GM12801 (cell line): ENCODE results near the gene CXorf38.

Experiments used
- TF ChIP-seq, protein P1 (sequence below): IDR thresholded peaks from one replicate; pipeline ENCODE4 v1.5.1; 2011; ENCODE audit warnings: control low read depth; ENCODE audit not compliant: insufficient read length; ENCODE audit errors: extremely low read depth

The CXorf38 gene

GRCh38 chrX:40625294-40625693 is 22.1 kb downstream of the CXorf38 start:
- TF ChIP-seq, protein P1, sequence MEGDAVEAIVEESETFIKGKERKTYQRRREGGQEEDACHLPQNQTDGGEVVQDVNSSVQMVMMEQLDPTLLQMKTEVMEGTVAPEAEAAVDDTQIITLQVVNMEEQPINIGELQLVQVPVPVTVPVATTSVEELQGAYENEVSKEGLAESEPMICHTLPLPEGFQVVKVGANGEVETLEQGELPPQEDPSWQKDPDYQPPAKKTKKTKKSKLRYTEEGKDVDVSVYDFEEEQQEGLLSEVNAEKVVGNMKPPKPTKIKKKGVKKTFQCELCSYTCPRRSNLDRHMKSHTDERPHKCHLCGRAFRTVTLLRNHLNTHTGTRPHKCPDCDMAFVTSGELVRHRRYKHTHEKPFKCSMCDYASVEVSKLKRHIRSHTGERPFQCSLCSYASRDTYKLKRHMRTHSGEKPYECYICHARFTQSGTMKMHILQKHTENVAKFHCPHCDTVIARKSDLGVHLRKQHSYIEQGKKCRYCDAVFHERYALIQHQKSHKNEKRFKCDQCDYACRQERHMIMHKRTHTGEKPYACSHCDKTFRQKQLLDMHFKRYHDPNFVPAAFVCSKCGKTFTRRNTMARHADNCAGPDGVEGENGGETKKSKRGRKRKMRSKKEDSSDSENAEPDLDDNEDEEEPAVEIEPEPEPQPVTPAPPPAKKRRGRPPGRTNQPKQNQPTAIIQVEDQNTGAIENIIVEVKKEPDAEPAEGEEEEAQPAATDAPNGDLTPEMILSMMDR = no peak

DNA sequence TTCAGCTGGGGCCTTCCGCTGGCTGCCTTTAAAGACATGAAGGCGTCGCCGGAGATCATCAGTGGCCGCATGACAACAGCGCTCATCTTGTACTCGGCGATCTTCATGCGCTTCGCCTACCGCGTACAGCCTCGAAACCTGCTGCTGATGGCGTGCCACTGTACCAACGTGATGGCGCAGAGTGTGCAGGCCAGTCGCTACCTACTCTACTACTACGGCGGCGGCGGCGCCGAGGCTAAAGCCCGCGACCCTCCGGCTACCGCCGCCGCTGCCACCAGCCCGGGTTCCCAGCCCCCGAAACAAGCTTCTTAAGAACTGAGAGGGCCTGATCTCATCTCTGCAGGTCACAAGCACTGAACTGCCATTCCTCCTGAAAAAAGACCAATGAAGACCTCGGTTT is 23.7 kb downstream of the CXorf38 start:
- TF ChIP-seq, protein P1 = no peak

DNA sequence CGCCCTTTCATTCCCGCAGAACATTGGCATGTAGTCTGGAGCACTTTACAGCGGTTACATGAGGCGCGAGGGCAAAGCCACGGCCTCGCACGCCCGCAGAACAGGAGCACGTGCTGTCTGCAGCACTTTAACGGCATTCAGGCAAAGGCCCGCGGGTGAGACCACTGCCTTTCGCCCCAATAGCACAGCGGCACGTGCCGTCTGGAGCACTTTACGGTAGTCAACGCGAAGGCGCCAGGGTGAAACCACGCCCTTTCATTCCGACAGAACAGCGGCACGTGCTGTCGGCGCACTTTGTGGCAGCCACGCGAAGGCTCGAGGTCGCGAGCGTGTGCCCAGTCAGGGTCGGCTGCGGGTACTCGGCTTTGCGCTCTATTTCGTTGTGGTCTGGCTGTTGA is 24.2 kb downstream of the CXorf38 start, which contains the start of gene MPC1L:
Gene MPC1L, plus strand, starts transcription at position 290 of the 398 bp plus-strand sequence. CDS start 138 bp downstream, outside the sequence.
- TF ChIP-seq, protein P1 = no peak

DNA sequence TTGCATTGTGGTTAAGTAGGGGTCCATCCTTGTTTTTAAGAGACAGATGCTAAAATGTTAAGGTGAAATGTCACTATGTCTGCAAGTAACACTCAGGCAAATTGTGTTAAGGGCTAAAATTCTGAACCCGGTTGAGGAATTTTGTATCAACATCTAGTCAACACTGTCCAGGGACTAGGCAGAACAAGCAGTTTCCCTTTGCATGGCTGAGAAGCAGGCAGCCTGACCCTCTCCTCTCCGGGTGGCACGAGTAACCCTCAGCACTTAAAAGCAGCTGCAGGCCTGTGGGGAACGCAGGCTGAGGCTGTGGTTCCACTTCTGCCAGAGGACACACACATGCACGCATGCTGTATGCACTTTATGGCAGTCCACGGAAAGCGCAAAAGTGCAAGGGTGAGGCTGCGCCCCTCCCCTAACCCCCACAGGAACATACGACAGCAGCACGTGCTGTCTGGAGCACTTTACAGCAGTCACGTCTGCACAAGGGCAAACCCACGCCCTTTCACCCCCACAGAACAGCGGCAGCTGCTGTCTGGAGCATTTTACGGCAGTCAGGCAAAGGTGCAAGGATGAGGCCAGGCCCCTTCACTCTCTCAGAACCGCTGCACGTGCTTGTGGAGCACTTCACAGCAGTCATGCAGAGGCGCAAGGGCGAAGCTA is 24.8 kb downstream of the CXorf38 start:
- TF ChIP-seq, protein P1 = no peak

DNA sequence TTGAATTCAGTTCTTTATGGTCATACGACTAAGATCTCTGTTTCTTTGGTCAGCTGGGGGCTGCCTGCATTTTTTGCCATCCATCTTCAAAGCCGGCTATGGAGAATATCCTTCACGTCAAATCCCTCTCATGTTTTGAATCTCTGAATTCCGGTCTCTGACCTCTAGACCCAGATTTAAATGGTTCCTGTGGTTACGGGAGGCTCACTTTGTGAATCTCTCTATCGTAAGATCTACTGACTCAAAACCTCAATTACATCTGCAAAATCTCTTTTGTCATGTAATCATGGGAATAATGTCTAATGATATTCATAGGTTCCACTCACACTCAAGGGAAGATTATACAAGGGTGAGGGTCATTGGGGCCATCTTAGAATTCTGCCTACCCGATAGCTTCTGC is 29.8 kb downstream of the CXorf38 start:
- TF ChIP-seq, protein P1 = no peak

DNA sequence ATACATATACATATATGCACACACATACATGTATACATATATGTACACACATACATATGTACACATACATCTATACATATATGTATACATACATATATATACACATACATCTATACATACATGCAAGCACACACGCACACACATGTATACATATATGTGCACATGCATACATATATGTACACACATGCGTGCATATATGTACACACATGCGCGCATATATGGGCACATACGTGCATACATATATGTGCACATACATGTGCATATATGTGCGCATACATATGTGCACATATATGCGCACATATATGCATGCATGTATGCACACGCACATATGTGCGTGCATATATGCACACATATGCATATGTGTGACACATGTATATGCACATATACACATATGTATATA is 31.4 kb downstream of the CXorf38 start:
- TF ChIP-seq, protein P1 = no peak

DNA sequence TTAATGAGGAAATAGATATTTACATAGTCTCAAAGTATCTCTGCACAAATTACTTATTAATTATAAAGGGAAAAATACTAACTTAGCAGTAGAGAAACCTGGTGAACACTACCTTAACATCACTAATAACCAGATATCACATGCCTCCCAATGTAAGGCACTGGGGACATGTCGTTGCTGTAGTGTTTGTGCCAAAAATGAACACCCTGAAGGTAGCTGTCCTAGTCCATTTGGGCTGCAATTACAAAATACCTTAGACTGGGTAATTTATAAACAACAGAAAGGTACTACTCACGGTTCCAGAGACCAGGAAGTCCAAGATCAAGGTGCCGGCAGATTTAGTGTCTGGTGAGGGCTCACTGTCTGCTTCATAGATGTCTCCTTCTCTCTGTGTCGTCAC is 34.9 kb downstream of the CXorf38 start:
- TF ChIP-seq, protein P1 = no peak
